A549 (cell line): ENCODE data around the gene EZH1. TPM values are rescaled to one million over a fixed set of nuclear protein-coding genes. Genes with fewer than 3 reads are reported as not detected.

ENCODE experiments used
- ATAC-seq, 2 experiments: fragments of 200-7000 bp in 1 of 2; fragments of >200 bp in 1 of 2; cut with Nextera tagmentation in 1 of 2; cut with Tn5 transposase in 1 of 2; 3 replicates each; pipeline versions ENCODE4 v1.8.0 to v1.9.1; 2018 to 2020; ENCODE audit warnings: mild to moderate bottlenecking in 1 of 2, moderate library complexity in 1 of 2
- CTCF ChIA-PET: fragments of 300-600 bp; sonication (Branson Sonifier 250); formaldehyde crosslinking; extraction: SDS; loops from one replicate; lab custom pipeline; 2021; ENCODE audit warnings: antibody characterized with exemption, inconsistent platforms; lab: Yijun Ruan, JAX
- POLR2A ChIA-PET: fragments of 350-600 bp; formaldehyde crosslinking; extraction: SDS; loops from one replicate; lab custom pipeline; 2021; ENCODE audit warnings: antibody characterized with exemption, inconsistent platforms; lab: Yijun Ruan, JAX
- DNase-seq, 2 experiments: peaks; one replicate each; pipeline versions ENCODE4 v3.0.0 to v3.0.0-alpha.2; 2011 to 2016; ENCODE audit warnings: low read depth in 1 of 2, low spot score in 1 of 2
- FAIRE-seq: peaks from 2 replicates; lab custom pipeline; 2011; peaks lifted over from hg19 to GRCh38; lab: Jason Lieb, UNC
- H3K27ac ChIP-seq, 2 experiments: fragments of >200 bp; sonication (Bioruptor Twin); formaldehyde crosslinking; 3 replicates each; pipeline ENCODE4 v1.5.1; 2016 to 2017
- H3K4me1 ChIP-seq: fragments of >200 bp; sonication (Bioruptor Twin); formaldehyde crosslinking; 3 replicates; pipeline ENCODE4 v1.6.1; 2016
- H3K4me2 ChIP-seq: fragments of >200 bp; sonication (Bioruptor Twin); formaldehyde crosslinking; 3 replicates; pipeline ENCODE4 v1.6.1; 2016
- H3K4me3 ChIP-seq: fragments of >200 bp; sonication (Bioruptor Twin); formaldehyde crosslinking; 3 replicates; pipeline ENCODE4 v1.5.1; 2016
- H3K9me3 ChIP-seq: fragments of >200 bp; sonication (Bioruptor Twin); formaldehyde crosslinking; 3 replicates; pipeline ENCODE4 v1.6.1; 2016
- BCL3 ChIP-seq: fragments of >200 bp; sonication (Bioruptor Twin); formaldehyde crosslinking; IDR thresholded peaks from 3 replicates; pipeline ENCODE4 v1.6.1; 2016
- BHLHE40 ChIP-seq: IDR thresholded peaks from 2 replicates; pipeline ENCODE4 v1.6.1; 2012; ENCODE audit warnings: low read depth, low read length, inconsistent platforms
- CBX2 ChIP-seq: fragments of 200-600 bp; sonication (generic); IDR thresholded peaks from 2 replicates; pipeline ENCODE4 v1.6.1; 2016; ENCODE audit warnings: low read depth, mild to moderate bottlenecking, borderline replicate concordance
- CBX8 ChIP-seq: fragments of 200-600 bp; sonication (generic); IDR thresholded peaks from 2 replicates; pipeline ENCODE4 v1.6.1; 2016
- E2F6 ChIP-seq: IDR thresholded peaks from 2 replicates; pipeline ENCODE4 v1.6.1; 2012; ENCODE audit warnings: low read depth, borderline replicate concordance
- ELK1 ChIP-seq: fragments of 150-350 bp; IDR thresholded peaks from 2 replicates; pipeline ENCODE4 v1.6.1; 2014; ENCODE audit warnings: low read depth, mild to moderate bottlenecking, low read length
- EP300 ChIP-seq, 2 experiments: fragments of >200 bp; sonication (Bioruptor Twin); formaldehyde crosslinking; IDR thresholded peaks; 2 replicates in 1 of 2; 3 replicates in 1 of 2; pipeline ENCODE4 v1.6.1; 2016 to 2017
- ESRRA ChIP-seq: fragments of 150-350 bp; IDR thresholded peaks from 2 replicates; pipeline ENCODE4 v1.6.1; 2014; ENCODE audit warnings: mild to moderate bottlenecking, low read length, borderline replicate concordance
- GATA3 ChIP-seq: IDR thresholded peaks from 2 replicates; pipeline ENCODE4 v1.6.1; 2012; ENCODE audit warnings: borderline replicate concordance
- HES2 ChIP-seq: fragments of >200 bp; sonication (Bioruptor Twin); formaldehyde crosslinking; IDR thresholded peaks from 2 replicates; pipeline ENCODE4 v1.6.1; 2016
- HEYL ChIP-seq: fragments of 250-450 bp; sonication (Bioruptor Pico); IDR thresholded peaks from 2 replicates; pipeline ENCODE4 v1.8.0; 2021; ENCODE audit warnings: mild to moderate bottlenecking, moderate library complexity
- HOXB13 ChIP-seq: fragments of 250-450 bp; sonication (Bioruptor Pico); IDR thresholded peaks from 2 replicates; pipeline ENCODE4 v1.5.0; 2020; ENCODE audit warnings: low read depth, mild to moderate bottlenecking, moderate library complexity
- HOXB5 ChIP-seq: fragments of 250-450 bp; sonication (Bioruptor Pico); IDR thresholded peaks from 2 replicates; pipeline ENCODE4 v1.5.0; 2020; ENCODE audit warnings: mild to moderate bottlenecking, moderate library complexity
- JUN ChIP-seq, 2 experiments: fragments of >200 bp; sonication (Bioruptor Twin); formaldehyde crosslinking; IDR thresholded peaks; 2 replicates in 1 of 2; 3 replicates in 1 of 2; pipeline ENCODE4 v1.6.1; 2016 to 2017
- MYC ChIP-seq: IDR thresholded peaks from 2 replicates; pipeline ENCODE4 v1.6.1; 2012; ENCODE audit warnings: mild to moderate bottlenecking, inconsistent platforms, low read length, improper control_type of control experiment, borderline replicate concordance
- NPAS2 ChIP-seq: fragments of 250-450 bp; sonication (Bioruptor Pico); IDR thresholded peaks from 2 replicates; pipeline ENCODE4 v1.8.0; 2022; ENCODE audit warnings: mild to moderate bottlenecking, moderate library complexity, borderline replicate concordance
- RAD21 ChIP-seq, 2 experiments: fragments of >200 bp in 1 of 2; sonication (Bioruptor Twin) in 1 of 2; formaldehyde crosslinking in 1 of 2; IDR thresholded peaks in 1 of 2; conservative IDR thresholded peaks in 1 of 2; 2 replicates in 1 of 2; 3 replicates in 1 of 2; pipeline ENCODE4 v1.6.1; 2012 to 2018; ENCODE audit warnings: inconsistent platforms in 1 of 2
- RCOR1 ChIP-seq: fragments of 150-350 bp; IDR thresholded peaks from 2 replicates; pipeline ENCODE4 v1.6.1; 2014; ENCODE audit warnings: antibody characterized with exemption, low read length, low read depth
- ZSCAN20 ChIP-seq: fragments of 250-450 bp; sonication (Bioruptor Pico); IDR thresholded peaks from 2 replicates; pipeline ENCODE4 v1.8.0; 2022; ENCODE audit warnings: mild to moderate bottlenecking, moderate library complexity
- WGBS: methylation state at CpG from one replicate; pipeline ENCODE4 v1.1.6; 2017; ENCODE audit errors: missing lambda C conversion rate; 5-methylcytosine and 5-hydroxymethylcytosine counted together
- polyA plus RNA-seq, 4 experiments: library from polyadenylated mRNA; depleted of rRNA in 3 of 4; stranded (reverse); fragments of >200 nt; fragmentation: RNase III in 1 of 4; extraction: RNeasy Plus Mini Kit Qiagen cat#74134 plus additional on column Dnase treatment in 1 of 4; gene quantifications; 2 replicates in 3 of 4; 3 replicates in 1 of 4; pipeline ENCODE4 v1.2.3, GENCODE V29; 2011 to 2017

Gene EZH1
- polyA plus RNA-seq, 2 of the 4 experiments (the other 2 are of a cell fraction): 20.1 to 41.1 TPM

- H3K4me2 ChIP-seq: no peak overlapping the region
- no peaks in the 10 kb centered on the region for H3K9me3 ChIP-seq
- no peak for FAIRE-seq
- CTCF ChIA-PET: interaction anchor here (1.1 to 24.6 kb wide), 4 partner anchors 9 to 27 kb away, joined by 3 to 336 read pairs (median 6); partner anchors contain the start of genes BECN1 and VPS25
- H3K4me1 ChIP-seq: peaks cover 11% of the 10 kb centered on the region
- H3K27ac ChIP-seq: no peak overlapping the region
- no peak; a peak in 1 of 6 replicates for ATAC-seq
- no peak overlapping the region for H3K4me3 ChIP-seq
- 70% methylated on average over 5 of the region's 5 CpGs for WGBS
- POLR2A ChIA-PET: no interaction called here
- TF ChIP-seq CBX2 (no peak), BCL3 (no peak), ZSCAN20 (no peak), GATA3 (no peak), HEYL (no peak), RAD21 (conservative IDR thresholded peaks at IDR 0.05 in 1 of 2, IDR thresholded peaks at IDR 0.05 in 1 of 2) (no peak)
- no peak for DNase-seq
Observed at GRCh38 chr17:42792545-42792944, 47.7 kb upstream of the EZH1 start.

GRCh38 chr17:42791948-42792347 is 47.1 kb upstream of the EZH1 start:
- CTCF ChIA-PET: interaction anchor here (0.7 to 2.2 kb wide), 6 partner anchors 9 to 51 kb away, joined by 3 to 6 read pairs (median 4); partner anchors contain the start of gene VPS25
- DNase-seq (no peak), ATAC-seq (no peak)
- H3K9me3 ChIP-seq: no peaks in the 10 kb centered on the region
- H3K4me1 ChIP-seq: peaks cover 5% of the 10 kb centered on the region
- 83% methylated on average over 2 of the region's 2 CpGs for WGBS
- TF ChIP-seq GATA3: no peak
- TF ChIP-seq JUN (IDR thresholded peaks at IDR 0.05): no peak
- no peak for TF ChIP-seq HEYL
- TF ChIP-seq ESRRA: no peak
- TF ChIP-seq NPAS2 (CRISPR knock-in tag): no peak
- no peak for TF ChIP-seq MYC
- no peak for TF ChIP-seq RCOR1
- no peak for TF ChIP-seq HOXB5 (CRISPR knock-in tag)
- no peak for TF ChIP-seq ELK1
- TF ChIP-seq E2F6: no peak
- TF ChIP-seq HES2: no peak
- TF ChIP-seq CBX8: no peak
- TF ChIP-seq HOXB13 (CRISPR knock-in tag): no peak
- no peak for TF ChIP-seq EP300 (IDR thresholded peaks at IDR 0.05)
- no peak for TF ChIP-seq BHLHE40
- TF ChIP-seq BCL3: no peak
- TF ChIP-seq, all 56 proteins: peak for 0
- Histone ChIP-seq H3K27ac (no peak overlapping the region), H3K4me2 (no peak overlapping the region), H3K4me3 (no peak overlapping the region)
- peak; percentile 13 for FAIRE-seq
- POLR2A ChIA-PET: no interaction called here
